HG03175 (cell line): Measurements from ENCODE around the gene FSHR.

ENCODE experiments used
- ATAC-seq: cut with Tn5 transposase; IDR thresholded peaks from one replicate; pipeline ENCODE4 v1.9.1; 2021; ENCODE audit warnings: mild to moderate bottlenecking, moderate library complexity; ENCODE audit not compliant: unreplicated experiment

The FSHR gene

DNA sequence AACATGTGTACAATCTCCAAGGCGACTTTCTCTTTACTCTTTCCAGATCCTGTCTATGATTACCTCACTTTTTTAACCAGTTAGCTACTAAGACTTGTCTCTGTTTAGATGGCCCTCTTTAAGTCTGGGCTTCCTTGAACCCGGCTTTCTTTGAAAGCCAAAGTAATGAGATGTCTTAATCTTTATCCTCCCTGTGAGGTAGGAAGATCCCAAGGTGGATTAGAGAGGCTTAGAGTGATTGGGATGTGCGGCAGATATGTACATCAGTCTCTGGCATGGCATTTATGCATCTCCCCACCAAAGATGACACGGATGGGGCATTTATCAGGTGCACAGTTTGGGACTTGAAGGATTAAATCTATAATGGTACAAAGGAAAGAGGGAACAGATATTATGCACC lies 186.3 kb downstream of the FSHR start:
- no peak for ATAC-seq

DNA sequence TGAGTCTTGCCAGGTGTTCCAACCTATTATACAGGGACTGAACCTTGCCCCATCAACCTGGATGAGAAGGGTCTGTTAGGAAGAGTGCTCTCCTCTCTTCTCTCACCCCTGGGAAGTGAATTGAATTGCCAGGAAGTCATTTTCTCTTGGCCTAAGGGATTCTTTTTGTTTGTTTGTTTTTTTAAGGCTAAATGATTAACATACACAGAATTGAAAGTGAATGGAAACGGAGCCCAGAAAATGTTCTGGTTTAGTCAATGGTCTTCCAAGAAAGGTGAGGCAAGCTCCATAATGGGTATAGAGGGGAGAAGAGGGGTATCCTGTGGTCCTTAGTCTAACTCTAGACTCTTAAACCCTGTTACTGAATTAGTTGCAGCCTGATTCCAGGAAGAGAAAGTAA lies 189.1 kb downstream of the FSHR start:
- ATAC-seq, result no peak

GRCh38 chr2:48961009-48961408 lies 193.3 kb downstream of the FSHR start:
- ATAC-seq, result no peak

- no peak for ATAC-seq
Observed at GRCh38 chr2:48954935-48955334, 199.4 kb downstream of the FSHR start.

GRCh38 chr2:48954311-48954710 lies 200.0 kb downstream of the FSHR start:
- no peak for ATAC-seq

DNA sequence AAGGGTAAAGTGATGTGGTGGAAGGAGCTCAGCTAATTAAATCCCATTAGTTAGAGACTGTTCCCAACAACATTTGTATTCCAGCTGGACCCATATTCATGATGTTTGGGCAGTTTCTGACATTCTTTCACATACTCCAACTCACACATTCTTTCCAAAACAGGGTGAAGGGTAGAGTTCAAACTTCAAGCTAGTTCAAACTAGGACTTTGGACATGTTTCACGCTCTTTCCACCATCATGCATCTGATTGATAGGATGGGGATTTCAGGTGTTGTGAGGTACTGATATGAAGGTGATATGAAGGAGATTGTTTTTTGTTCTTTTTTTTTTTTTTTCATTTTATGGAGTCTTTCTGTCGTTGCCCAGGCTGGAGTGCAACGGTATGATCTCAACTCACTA lies 201.7 kb downstream of the FSHR start:
- ATAC-seq, result no peak

- ATAC-seq, result no peak
Observed at GRCh38 chr2:48952143-48952542, 202.2 kb downstream of the FSHR start.

GRCh38 chr2:48948400-48949125 lies 205.8 kb downstream of the FSHR start:
- no peak for ATAC-seq

- ATAC-seq, result peak; percentile 96
Observed at GRCh38 chr2:48946449-48947048, 207.8 kb downstream of the FSHR start.

GRCh38 chr2:48944956-48945355 lies 209.4 kb downstream of the FSHR start:
- ATAC-seq, result no peak

DNA sequence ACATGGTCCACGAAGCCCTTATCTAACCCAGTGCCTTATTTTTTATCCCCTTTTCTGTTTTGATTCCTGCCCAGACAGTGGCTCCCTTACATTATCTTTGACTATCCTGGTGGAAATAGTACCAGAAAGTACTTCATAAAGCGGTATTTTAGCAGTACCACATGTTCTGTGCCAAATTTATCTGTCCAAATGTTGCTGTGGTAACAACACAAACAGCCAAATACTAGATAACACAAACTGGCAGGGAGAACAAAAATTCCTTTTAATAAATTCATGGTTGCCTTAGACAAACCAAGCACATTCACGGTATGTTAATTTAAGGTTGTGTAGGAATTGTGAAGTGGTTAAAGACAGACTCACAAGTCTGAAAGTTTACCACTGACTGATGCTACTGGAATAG lies 210.9 kb downstream of the FSHR start:
- ATAC-seq, result no peak

- no peak for ATAC-seq
Observed at GRCh38 chr2:48941908-48942307, 212.4 kb downstream of the FSHR start.

DNA sequence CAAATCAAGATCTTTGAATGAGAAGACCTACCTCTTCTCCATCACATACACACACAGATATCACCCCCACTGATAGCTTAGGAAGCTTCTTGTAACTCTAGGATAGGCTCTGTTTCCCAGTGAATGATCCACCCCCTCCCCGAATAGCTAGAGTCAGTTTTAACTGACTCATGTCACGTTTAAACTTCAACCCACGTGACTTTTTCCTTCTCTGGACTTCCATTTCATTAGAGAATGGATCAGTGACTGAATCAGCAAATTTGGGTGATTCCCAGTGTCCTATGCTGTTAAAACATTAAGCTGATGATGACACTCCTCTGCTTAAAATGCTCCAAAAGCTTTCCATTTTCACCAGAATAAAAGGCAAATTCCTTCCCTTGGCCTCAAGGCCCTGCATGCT lies 212.9 kb downstream of the FSHR start:
- no peak for ATAC-seq

DNA sequence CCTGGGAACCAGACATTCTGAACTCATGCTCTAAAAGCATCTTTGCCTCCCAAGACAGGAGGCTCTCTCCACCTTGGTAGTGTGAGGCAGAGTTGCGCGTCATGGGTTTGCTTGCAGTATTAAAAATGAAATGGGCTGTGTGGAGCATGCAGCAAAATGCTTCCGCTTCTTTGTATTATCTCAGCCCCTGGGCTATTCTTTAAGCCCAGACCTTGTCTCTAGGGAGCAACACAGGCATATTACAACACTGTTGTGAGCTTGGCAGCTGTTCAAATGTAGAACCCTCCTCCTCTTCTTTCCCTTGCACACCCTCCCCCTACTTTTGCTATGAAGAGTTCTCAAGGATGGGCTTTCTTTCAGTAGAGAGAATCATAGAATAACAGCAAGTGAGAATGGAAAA lies 213.7 kb downstream of the FSHR start:
- no peak for ATAC-seq

DNA sequence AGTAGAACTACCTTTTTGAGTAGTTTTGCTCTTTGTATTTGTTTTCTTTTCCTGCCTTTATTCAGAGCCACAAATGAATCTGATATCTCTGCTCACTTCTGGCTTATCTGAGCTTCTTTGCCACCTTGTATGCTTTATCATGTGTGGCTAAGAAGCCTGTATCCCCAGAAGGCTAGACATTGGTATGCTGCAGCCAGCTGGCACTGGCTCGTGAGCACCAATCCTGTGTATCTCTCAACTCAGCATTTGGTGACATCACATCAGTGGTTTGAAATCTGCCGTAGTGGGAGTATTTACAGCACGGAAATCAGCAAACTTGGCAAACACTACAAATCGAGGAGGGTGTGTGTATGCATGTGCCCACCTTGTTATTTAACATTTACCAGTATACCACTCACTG lies 215.1 kb downstream of the FSHR start:
- no peak for ATAC-seq

- no peak for ATAC-seq
Observed at GRCh38 chr2:48938231-48938630, 216.1 kb downstream of the FSHR start.

GRCh38 chr2:48934807-48935206 lies 219.5 kb downstream of the FSHR start:
- ATAC-seq, result no peak

GRCh38 chr2:48933828-48934497 lies 220.4 kb downstream of the FSHR start:
- no peak for ATAC-seq

DNA sequence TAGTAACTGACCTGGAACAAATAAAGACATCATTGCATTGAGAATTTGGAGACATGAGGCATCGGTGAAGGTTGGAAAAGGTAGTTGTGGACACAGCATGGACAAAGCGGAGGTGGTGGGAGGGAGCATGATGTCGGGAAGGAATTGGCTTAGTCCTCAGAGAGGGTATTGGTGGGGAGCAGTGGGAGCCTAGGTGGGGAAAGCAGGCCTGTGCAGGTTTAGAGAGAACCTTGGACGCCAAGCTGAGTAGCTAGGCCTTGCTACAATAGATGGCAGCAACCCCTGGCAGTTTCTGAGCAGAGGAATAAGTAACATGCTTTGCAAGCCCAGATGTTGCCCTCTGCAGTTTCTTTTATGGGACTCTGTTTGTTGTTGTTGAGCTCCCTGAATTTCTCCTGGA lies 221.6 kb downstream of the FSHR start:
- no peak for ATAC-seq

GRCh38 chr2:48929571-48930301 lies 224.6 kb downstream of the FSHR start:
- ATAC-seq, result no peak

GRCh38 chr2:48927355-48927754 lies 227.0 kb downstream of the FSHR start:
- ATAC-seq, result peak; percentile 79

- ATAC-seq, result no peak
Observed at GRCh38 chr2:48915884-48916283, 238.4 kb downstream of the FSHR start.
